AG04450 (cell line): ENCODE results near the gene CCDC3. TPM values are rescaled to one million over a fixed set of nuclear protein-coding genes. Genes with fewer than 3 reads are reported as not detected.

Source experiments
- CTCF ChIA-PET: fragments of 300-600, 350-600 bp; formaldehyde crosslinking; extraction: SDS; loops from one replicate; lab custom pipeline; 2022; ENCODE audit warnings: antibody characterized with exemption, inconsistent platforms; lab: Charles Lee
- POLR2A ChIA-PET: fragments of 350-600 bp; formaldehyde crosslinking; extraction: SDS; loops from one replicate; lab custom pipeline; 2021; ENCODE audit warnings: antibody characterized with exemption, inconsistent platforms; lab: Yijun Ruan, JAX
- DNase-seq: peaks from one replicate; pipeline ENCODE4 v3.0.0-alpha.2; 2011; ENCODE audit warnings: low read depth, low spot score
- H3K27ac ChIP-seq: one replicate; pipeline ENCODE4 v1.5.1; 2012; ENCODE audit warnings: low read depth, low read length, control low read depth
- H3K27me3 ChIP-seq: one replicate; pipeline ENCODE4 v1.6.0; 2012; ENCODE audit warnings: low read length; ENCODE audit not compliant: control insufficient read depth, insufficient read depth
- H3K4me3 ChIP-seq: 2 replicates; pipeline ENCODE4 v1.5.1; 2011; ENCODE audit warnings: mild to moderate bottlenecking, low read depth, low read length, control low read depth
- H3K9me3 ChIP-seq: 2 replicates; pipeline ENCODE4 v1.5.1; 2012; ENCODE audit warnings: low read length; ENCODE audit not compliant: control insufficient read depth, insufficient read depth
- polyA plus RNA-seq: library from polyadenylated mRNA; depleted of rRNA; stranded (reverse); fragments of >200 nt; gene quantifications from 2 replicates; pipeline ENCODE4 v1.2.3, GENCODE V29; 2011; rRNA removed
- small RNA-seq: library from RNA; depleted of rRNA; stranded (forward); fragments of <200 nt; gene quantifications from one replicate; pipeline ENCODE3, GENCODE V24; 2012; ENCODE audit warnings: low read depth; ENCODE audit not compliant: insufficient read length
- TF ChIP-seq, protein P1 (sequence below): IDR thresholded peaks from 2 replicates; pipeline ENCODE4 v1.5.1; 2011; ENCODE audit warnings: low read depth, low read length, control low read depth, inconsistent platforms

CCDC3 gene
- polyA plus RNA-seq, 1 experiment = 3.3 TPM

DNA sequence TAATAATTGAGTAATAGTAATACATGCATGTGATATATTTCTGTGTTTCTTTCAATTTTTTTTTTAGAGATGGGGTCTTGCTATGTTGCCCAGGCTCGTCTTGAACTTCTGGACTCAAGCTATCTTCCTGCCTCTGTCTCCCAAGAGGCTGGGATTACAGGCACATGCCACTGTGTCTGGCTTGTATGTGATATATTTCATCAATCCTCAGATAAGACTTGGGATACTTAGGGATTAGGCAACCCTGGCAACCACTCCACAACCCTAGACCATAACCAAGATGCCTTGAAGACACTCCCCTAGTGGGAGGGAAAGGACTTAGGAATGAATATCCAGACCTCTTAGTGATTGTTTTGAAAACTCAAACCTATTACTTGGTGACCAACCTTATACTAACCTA lies 154.8 kb downstream of the CCDC3 start:
- ChIA-PET CTCF (interaction anchor here (0.8 to 2.6 kb wide), 4 partner anchors 25 to 190 kb away, joined by 3 to 7 read pairs (median 4); no protein-coding TSS in a partner anchor), POLR2A (no interaction called here)
- H3K4me3 ChIP-seq = no peak overlapping the region
- H3K27me3 ChIP-seq = peaks cover 12% of the 10 kb centered on the region
- TF ChIP-seq, protein P1, sequence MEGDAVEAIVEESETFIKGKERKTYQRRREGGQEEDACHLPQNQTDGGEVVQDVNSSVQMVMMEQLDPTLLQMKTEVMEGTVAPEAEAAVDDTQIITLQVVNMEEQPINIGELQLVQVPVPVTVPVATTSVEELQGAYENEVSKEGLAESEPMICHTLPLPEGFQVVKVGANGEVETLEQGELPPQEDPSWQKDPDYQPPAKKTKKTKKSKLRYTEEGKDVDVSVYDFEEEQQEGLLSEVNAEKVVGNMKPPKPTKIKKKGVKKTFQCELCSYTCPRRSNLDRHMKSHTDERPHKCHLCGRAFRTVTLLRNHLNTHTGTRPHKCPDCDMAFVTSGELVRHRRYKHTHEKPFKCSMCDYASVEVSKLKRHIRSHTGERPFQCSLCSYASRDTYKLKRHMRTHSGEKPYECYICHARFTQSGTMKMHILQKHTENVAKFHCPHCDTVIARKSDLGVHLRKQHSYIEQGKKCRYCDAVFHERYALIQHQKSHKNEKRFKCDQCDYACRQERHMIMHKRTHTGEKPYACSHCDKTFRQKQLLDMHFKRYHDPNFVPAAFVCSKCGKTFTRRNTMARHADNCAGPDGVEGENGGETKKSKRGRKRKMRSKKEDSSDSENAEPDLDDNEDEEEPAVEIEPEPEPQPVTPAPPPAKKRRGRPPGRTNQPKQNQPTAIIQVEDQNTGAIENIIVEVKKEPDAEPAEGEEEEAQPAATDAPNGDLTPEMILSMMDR = no peak
- no peak for DNase-seq
- H3K9me3 ChIP-seq = peaks cover 5% of the 10 kb centered on the region; the same call in 1 of the 2 replicates
- no peak overlapping the region for H3K27ac ChIP-seq

Small RNA genes lying within 50 kb of the gene (small RNA-seq; reads per million reads assigned to genes)
- gene RNA5SP300 = not detected

Other genes starting within 250 kb of the CCDC3 start
- gene OPTN, start 98.5 kb upstream of the CCDC3 start, polyA plus RNA-seq = 73.8 and 82.7 TPM in 2 replicates
- 2.0 and 2.6 TPM in 2 replicates for gene MCM10, start 159.8 kb upstream of the CCDC3 start, polyA plus RNA-seq
- not detected in 2 replicates for gene UCMA, start 232.7 kb upstream of the CCDC3 start, polyA plus RNA-seq